GM10266 (cell line): Measurements from ENCODE around the gene MMP24.

Experiments
- DNase-seq: peaks from one replicate; pipeline ENCODE4 v3.0.0; 2012; ENCODE audit errors: extremely low spot score
- TF ChIP-seq, protein P1 (sequence below): IDR thresholded peaks from 2 replicates; pipeline ENCODE4 v1.5.1; 2012; ENCODE audit warnings: mild to moderate bottlenecking, low read depth; ENCODE audit not compliant: control insufficient read depth, insufficient read depth; ENCODE audit errors: missing control alignments

Gene MMP24

DNA sequence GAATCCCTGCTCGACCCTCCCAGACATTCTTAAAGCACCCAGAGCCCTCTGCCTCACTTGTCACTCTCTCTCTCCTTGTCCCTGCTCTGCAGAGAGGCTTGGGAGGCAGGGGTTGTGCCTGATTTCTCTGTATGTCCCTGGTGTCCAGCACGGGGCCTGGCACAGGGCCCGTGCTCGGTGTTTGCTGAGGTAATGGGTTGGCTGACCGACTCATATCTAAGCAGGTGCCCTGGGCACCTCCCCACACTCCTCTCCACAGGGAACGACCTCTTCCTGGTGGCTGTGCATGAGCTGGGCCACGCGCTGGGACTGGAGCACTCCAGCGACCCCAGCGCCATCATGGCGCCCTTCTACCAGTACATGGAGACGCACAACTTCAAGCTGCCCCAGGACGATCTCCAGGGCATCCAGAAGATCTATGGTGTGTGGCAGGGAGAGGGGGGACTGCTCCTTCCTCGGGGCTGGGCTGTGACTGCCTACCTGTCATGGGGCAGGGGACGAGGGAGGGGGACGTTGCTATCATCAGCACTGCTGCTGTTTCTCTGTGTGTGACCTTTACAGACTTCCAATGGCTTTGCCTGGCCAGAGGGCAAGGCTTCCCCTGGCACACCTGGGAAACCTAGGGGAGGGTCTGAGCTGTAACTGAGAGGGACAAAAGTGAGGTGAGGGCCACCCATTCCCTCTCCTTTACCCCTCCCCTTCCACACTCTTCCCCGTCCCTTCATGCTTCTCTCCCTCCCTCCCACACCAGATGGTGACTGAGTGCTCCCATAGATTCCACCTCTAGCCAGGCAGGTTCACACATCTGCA lies 37.2 kb downstream of the MMP24 start:
- TF ChIP-seq, protein P1, sequence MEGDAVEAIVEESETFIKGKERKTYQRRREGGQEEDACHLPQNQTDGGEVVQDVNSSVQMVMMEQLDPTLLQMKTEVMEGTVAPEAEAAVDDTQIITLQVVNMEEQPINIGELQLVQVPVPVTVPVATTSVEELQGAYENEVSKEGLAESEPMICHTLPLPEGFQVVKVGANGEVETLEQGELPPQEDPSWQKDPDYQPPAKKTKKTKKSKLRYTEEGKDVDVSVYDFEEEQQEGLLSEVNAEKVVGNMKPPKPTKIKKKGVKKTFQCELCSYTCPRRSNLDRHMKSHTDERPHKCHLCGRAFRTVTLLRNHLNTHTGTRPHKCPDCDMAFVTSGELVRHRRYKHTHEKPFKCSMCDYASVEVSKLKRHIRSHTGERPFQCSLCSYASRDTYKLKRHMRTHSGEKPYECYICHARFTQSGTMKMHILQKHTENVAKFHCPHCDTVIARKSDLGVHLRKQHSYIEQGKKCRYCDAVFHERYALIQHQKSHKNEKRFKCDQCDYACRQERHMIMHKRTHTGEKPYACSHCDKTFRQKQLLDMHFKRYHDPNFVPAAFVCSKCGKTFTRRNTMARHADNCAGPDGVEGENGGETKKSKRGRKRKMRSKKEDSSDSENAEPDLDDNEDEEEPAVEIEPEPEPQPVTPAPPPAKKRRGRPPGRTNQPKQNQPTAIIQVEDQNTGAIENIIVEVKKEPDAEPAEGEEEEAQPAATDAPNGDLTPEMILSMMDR, result no peak
- no peak for DNase-seq

DNA sequence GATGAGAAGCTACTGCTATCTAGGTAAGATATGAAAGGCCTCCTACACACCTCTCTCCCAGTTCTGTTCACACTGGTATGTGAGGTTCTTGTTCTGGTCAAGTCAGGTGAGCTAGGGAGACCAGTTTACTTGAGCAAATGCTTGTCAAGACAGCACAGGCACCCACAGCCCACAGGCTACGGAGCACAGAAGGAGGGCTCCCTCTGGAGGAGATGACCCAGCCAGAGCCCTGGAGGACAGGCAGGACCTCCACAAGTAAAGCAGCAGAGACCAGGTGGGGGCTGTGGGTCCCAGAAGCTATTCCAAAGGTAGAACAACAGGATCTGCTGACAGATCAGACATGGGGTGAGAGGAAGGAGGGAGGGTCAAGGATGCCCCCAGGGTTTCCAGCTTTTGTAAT lies 38.3 kb downstream of the MMP24 start:
- no peak for DNase-seq
- TF ChIP-seq, protein P1, result no peak

DNA sequence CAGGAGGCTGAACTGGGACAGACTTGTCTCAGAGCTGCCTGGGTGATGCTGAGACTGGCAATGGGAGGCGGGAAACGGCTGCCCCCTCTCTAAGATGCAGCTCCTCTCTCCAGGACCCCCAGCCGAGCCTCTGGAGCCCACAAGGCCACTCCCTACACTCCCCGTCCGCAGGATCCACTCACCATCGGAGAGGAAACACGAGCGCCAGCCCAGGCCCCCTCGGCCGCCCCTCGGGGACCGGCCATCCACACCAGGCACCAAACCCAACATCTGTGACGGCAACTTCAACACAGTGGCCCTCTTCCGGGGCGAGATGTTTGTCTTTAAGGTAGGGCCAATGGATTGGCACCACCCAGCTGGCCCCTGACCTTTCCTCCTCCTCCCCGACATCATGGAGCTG lies 40.6 kb downstream of the MMP24 start:
- DNase-seq, result no peak

DNA sequence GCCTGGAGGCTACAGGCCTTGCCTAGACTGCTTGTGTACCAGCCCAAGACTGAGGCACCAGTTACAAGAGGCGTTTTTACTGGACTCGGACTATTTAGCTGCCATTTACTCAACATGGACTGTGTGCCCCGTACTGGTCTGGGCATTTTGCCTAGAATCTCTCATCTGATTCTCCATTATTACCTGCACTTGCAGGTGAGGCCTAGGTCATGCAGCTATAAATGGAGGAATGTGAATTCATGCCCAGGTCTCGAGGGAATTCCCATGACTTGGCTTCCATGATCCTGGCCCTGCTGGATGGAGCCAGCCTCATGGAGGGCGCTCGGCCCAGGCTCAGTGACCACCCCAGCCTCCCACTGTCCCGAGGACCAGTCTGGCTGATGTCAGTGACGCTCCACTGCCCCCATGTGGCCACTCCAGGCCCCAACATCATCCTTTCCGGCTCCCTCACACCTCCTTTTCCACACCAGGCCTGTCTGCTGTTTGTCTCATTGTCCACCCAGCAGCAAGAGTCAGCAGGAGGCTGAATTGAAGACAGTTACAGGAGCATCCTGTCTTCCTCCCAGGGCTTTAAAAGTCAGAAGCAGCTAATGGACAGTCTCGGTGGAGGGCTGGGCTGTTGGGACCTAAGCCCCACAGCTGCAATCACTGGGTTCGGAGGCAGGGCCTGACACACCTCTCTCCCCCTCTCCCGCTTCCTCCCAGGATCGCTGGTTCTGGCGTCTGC lies 42.7 kb downstream of the MMP24 start:
- DNase-seq, result peak; percentile 77
- TF ChIP-seq, protein P1, result peak; percentile 81

More for the DNA sequence above, 40.6 kb downstream of the MMP24 start:
- TF ChIP-seq, protein P1, result no peak

DNA sequence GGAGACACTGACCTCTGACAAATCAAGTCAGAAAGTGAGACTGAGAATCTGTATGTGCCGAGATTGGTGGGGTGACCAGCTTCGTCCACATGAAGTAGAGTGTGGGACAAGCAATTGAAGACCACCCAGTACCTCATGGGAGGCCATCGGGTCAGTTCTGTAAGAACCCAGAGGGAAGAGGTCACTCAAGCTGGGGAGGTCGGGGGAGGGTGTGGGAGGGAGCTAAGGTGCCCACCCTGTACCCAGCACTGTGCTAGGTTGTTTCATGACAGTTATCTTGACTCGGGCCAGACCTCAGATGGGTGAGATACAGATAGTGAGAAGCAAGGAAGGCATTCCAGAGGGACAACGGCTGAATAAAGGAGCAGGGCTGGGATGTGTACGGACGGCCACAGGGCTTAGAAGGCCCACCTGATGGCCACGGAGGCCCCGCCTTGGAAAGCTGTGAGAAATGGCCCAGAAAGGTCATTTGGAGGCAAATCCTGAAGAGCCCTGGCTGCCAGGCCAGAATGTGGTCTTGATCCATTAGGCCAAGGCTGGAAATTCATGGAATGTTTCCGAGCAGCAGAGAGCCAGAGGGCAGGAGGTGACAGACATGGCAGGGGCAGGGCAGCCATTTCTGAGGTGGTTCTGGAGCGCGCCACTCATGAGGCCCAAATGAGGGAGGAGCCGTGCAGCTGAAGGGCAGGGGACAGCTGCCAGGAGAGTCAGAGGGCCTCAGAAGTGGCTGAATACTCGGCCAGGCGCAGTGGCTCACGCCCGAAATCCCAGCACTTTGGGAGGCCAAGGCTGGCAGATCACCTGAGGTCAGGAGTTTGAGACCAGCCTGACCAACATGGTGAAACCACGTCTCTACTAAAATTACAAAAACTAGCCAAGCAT lies 43.8 kb downstream of the MMP24 start:
- DNase-seq, result no peak
- TF ChIP-seq, protein P1, result no peak

DNA sequence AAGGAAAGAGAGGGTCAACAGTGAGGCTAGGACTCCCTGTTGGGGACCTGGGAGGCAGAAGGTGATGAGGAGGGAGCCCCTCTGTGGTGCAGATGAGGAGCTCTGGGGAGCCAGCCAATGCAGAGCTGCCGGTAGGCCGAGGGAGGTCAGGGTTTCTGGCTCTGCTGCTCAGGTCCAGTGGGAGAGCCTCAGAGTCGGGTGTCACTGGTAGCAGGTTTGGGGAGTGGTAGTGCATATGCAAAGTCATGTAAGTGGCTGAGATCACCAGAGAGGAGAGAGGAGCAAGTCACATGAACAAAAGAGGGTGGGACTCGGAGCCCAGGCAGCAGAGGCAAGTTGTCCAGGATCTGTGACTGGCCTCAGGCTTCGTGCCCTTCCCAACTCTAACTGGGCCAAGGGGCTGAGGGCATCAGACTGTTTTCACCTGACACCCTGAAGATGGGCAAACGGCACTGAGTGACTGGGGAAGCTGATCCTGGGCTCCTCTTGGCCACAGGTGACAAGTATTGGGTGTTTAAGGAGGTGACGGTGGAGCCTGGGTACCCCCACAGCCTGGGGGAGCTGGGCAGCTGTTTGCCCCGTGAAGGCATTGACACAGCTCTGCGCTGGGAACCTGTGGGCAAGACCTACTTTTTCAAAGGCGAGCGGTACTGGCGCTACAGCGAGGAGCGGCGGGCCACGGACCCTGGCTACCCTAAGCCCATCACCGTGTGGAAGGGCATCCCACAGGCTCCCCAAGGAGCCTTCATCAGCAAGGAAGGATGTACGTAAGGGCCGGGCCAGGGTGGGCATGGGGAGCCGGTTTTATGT lies 44.8 kb downstream of the MMP24 start:
- DNase-seq, result no peak
- TF ChIP-seq, protein P1, result no peak
